HEK293T (cell line): ENCODE results near the gene MYLK3.

Source experiments
- ARNT ChIP-seq: fragments of 450-650 bp; IDR thresholded peaks from 2 replicates; pipeline ENCODE4 v1.6.1; 2017; ENCODE audit warnings: mild to moderate bottlenecking
- FOXK2 ChIP-seq: fragments of 450-650 bp; IDR thresholded peaks from 2 replicates; pipeline ENCODE4 v1.6.1; 2016; ENCODE audit warnings: mild to moderate bottlenecking
- L3MBTL2 ChIP-seq: fragments of 450-650 bp; conservative IDR thresholded peaks from 2 replicates; pipeline ENCODE4 v1.6.1; 2016; ENCODE audit warnings: mild to moderate bottlenecking

DNA sequence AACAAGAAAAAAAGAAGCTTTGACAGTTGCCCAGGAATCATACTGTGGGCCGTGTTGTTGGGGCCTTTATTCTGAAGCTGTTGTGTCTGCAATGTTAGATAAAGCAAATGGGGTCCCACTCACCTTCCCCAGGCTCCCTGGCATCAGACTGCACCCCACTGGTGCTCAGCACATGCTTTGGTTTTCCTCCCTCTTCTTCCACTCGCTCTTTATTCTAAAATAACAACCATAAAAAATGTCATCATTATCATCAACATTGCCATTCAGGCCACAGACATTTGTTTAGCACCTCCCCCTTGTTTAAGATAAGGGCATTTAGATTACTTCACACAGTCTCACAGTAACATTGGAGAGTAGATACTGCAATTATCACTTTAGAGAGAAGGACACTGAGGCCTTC is 8.2 kb downstream of the MYLK3 start:
- TF ChIP-seq ARNT (no peak), FOXK2 (no peak), L3MBTL2 (no peak)
